GM21576 (cell line): Measurements from ENCODE around the gene RNF111.
"Not testable (repeated sequence)": the region's sequence is repeated elsewhere in the genome, so short reads cannot be mapped to it uniquely, and the experiment has no call there.

ENCODE experiments used
- ATAC-seq: cut with Tn5 transposase; IDR thresholded peaks from one replicate; pipeline ENCODE4 v1.9.1; 2021; ENCODE audit warnings: mild to moderate bottlenecking, moderate library complexity; ENCODE audit not compliant: unreplicated experiment

Gene RNF111

GRCh38 chr15:58999694-59000093 lies 12.2 kb downstream of the RNF111 start:
- ATAC-seq, result no peak

DNA sequence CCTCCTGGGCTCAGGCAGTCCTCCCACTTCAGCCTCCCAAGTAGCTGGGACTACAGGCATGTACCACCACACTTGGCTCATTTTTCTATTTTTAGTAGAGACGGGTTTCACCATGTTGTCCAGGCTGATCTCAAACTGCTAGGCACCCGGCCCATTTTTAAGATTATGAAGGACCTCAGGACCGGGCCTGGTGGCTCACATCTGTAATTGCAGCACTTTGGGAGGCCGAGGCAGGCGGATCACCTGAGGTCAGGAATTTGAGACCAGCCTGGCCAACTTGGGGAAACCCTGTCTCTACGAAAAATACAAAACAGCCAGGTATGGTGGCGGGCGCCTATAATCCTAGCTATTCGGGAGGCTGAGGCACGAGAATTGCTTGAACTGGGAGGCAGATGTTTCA lies 12.8 kb downstream of the RNF111 start:
- ATAC-seq, result not testable (repeated sequence)

- no peak for ATAC-seq
Observed at GRCh38 chr15:59001946-59002345, 14.5 kb downstream of the RNF111 start.

DNA sequence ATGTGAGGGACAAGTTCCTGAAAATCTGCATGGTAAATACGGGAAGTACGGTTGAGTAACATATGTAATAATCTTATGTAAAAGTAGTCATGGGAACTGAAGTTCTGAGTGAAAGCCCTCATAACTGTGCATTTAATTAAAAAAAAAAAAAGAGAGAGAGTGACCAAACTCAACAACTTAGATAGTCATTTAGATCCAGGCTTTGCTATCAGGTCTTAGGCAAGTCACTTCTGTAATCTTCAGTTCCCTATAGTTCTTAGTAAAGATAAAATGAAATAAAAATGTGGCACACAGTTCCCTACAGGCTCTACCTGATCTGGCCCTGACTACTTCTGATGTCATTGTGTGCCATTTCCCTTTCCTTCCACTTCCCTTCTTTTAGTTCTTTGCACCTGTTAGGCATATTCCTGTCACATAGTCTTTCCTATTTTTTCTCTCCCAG lies 15.0 kb downstream of the RNF111 start:
- no peak for ATAC-seq

GRCh38 chr15:59005579-59005978 lies 18.1 kb downstream of the RNF111 start:
- no peak for ATAC-seq

- ATAC-seq, result no peak
Observed at GRCh38 chr15:59008086-59008485, 20.6 kb downstream of the RNF111 start.

DNA sequence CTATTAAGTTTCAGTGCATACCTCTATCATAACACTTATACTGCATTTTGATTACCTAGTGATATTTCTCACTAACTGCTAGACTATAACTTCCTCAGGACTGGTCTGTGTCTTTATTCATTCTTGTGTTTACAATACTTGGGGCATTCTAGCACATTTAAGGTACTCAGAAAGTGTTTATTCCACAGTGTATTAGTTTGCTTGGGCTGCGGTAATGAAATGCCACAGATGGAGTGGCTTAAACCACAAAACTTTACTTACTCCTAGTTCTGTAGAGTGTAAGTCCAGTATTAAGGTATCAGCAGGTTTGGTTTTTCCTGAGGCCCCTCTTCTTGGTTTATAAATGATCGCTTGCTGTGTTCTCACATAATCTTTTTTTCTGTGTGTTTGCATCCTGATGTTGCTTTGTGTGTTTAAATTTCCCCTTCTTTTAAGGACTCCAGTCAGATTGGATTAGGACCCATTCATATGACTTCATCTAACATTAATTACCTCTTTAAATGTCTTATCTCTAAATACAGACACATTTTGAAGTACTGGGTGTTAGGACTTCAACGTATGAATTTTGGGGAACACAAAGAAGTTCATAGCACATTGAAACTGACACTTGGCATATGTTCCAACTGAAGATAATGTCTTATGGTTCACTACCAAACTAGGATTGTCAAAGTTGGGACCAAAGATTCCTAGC lies 23.9 kb downstream of the RNF111 start:
- no peak for ATAC-seq

GRCh38 chr15:59013246-59013873 lies 25.9 kb downstream of the RNF111 start:
- ATAC-seq, result no peak

- ATAC-seq, result no peak
Observed at GRCh38 chr15:59014068-59014467, 26.6 kb downstream of the RNF111 start.

- no peak for ATAC-seq
Observed at GRCh38 chr15:59017449-59017848, 30.0 kb downstream of the RNF111 start.

DNA sequence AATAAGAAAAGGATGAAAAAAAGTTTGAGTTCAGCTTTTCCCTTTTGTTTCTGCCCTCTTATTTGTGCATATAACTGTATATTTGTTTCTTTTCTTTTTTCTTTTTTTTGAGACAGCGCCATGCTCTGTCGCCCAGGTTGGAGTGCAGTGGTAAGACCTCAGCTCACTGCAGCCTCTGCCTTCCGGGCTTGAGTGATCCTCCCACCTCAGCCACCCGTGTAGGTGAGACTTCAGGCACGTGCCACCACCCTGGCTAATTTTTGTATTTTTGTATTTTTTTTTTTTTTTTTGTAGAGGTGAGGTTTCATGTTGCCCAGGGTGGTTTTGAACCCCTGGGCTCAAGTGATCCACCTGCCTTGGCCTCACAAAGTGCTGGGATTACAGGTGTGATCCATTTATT lies 31.4 kb downstream of the RNF111 start:
- ATAC-seq, result no peak

- ATAC-seq, result no peak
Observed at GRCh38 chr15:59020322-59020721, 32.9 kb downstream of the RNF111 start.

DNA sequence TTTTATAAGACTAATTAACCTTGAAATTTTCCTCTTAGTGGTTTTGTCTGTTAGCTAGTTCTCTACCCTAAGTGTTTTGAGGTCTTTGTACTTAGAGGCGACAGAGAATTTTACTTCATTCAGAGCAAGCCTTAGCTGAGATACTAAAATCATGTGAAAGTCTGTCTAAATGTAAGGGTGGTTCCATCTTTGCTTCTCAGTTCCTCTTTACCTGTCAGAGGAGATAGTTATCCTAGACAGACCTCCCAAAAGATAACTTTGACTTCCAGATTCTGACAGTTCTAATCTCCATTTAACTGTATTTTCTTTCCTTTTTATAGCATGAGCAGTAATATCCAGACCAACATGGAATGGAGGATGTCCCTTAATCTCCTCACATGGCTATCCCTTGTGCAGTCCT lies 34.7 kb downstream of the RNF111 start:
- no peak for ATAC-seq

DNA sequence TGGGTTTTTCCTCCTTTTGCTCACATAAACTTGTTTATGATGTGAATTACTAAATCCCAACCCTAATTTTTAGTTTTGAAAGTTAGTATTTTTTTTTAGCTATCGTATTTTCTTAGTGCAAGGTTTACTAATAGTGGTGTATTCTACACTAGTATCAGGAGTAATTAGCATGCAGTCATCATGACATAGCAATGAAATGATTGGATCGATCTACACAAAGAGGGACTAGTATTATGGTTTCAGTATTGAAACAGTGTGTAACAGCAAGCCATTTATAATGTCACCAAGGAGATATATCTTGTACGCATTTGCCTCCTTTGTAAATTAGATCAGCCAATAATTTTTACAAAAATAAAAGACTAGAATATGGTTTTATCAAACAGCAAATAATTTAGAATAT lies 38.7 kb downstream of the RNF111 start:
- no peak for ATAC-seq

- ATAC-seq, result no peak
Observed at GRCh38 chr15:59028387-59028955, 41.0 kb downstream of the RNF111 start.

- ATAC-seq, result no peak
Observed at GRCh38 chr15:59029554-59029953, 42.1 kb downstream of the RNF111 start.

DNA sequence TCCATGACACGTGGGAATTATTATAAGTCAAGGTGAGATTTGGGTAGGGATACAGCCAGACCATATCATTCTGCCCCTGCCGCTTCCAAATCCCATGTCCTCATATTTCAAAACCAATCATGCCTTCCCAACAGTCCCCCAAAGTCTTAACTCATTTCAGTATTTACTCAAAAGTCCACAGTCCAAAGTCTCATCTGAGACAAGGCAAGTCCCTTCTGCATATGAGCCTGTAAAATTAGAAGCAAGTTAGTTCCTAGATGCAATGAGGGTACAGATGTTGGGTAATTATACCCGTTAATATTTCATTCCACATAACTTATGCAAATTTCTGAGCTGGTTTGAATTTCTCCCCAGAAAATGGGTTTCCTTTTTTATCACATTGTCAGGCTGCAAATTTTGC lies 47.7 kb downstream of the RNF111 start:
- ATAC-seq, result no peak

- ATAC-seq, result no peak
Observed at GRCh38 chr15:59039225-59039624, 51.8 kb downstream of the RNF111 start.

- ATAC-seq, result no peak
Observed at GRCh38 chr15:59042041-59042440, 54.6 kb downstream of the RNF111 start.

GRCh38 chr15:59048897-59049296 lies 61.4 kb downstream of the RNF111 start:
- no peak for ATAC-seq

DNA sequence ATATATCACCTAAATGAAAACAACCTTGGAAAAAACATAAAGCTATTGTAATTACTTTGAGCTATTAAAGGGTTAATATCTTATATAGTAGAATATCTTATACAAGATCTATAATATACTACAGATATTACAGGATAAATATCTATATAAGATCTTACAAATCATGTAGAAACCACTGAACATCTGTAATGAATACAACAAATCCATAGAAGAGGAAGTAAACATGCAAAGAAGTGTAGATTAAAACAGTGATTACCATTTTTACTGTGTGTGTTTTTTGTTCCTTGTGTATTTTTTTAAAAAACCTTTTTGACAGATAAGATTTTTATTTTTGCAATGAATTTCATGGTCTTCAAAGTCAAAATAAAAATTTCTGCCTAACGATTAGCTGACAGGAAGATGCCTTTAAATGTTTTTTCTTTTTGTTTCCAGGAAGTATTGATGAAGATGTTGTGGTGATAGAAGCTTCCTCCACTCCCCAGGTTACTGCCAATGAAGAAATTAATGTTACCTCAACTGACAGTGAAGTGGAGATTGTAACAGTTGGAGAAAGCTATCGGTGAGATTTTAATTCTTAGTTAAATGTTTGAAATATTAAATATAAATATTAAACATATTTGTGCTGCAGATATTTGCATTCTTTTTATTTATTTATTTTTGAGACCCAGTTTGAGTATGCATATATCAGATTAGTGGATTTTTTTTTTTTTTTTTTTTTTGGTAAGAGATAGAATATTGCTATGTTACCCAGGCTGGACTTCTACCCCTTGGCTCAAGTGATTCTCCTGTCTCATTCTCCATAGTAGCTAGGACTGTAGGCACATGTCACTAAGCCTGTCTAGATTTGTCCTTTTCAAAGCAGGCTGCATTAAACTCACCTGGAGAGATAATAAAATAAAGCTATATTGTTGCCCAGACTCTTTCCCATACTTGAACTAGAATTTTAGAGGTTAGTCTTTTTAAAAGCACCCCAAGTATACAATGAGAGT lies 64.7 kb downstream of the RNF111 start:
- ATAC-seq, result no peak
